Measurements from ENCODE around the gene LINC00305.

DNA sequence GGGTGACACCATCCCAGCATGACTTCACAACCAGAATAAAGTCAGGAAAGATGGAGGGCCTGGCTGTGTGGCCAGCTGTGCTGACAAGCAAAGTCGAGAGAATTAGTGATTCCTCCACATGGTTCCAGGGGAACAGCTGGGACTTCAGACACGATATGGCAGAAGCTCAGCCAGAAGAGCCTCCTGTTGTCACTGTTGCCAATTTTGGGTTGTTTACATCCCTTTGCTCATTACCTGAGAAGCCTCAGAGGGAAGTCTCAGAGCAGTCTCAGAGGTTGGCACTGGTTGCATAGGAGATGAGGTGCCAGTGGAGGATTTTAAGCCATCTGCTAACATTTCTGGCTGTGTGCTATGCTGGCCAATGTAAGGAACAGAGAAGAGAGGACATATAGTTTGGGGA lies 16.0 kb downstream of the LINC00305 start:
- TF ChIP-seq, protein P1, sequence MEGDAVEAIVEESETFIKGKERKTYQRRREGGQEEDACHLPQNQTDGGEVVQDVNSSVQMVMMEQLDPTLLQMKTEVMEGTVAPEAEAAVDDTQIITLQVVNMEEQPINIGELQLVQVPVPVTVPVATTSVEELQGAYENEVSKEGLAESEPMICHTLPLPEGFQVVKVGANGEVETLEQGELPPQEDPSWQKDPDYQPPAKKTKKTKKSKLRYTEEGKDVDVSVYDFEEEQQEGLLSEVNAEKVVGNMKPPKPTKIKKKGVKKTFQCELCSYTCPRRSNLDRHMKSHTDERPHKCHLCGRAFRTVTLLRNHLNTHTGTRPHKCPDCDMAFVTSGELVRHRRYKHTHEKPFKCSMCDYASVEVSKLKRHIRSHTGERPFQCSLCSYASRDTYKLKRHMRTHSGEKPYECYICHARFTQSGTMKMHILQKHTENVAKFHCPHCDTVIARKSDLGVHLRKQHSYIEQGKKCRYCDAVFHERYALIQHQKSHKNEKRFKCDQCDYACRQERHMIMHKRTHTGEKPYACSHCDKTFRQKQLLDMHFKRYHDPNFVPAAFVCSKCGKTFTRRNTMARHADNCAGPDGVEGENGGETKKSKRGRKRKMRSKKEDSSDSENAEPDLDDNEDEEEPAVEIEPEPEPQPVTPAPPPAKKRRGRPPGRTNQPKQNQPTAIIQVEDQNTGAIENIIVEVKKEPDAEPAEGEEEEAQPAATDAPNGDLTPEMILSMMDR (optimal IDR thresholded peaks at IDR 0.05 in 1 of 3, IDR thresholded peaks at IDR 0.05 in 1 of 3, conservative IDR thresholded peaks at IDR 0.05 in 1 of 3; ENCODE audit: extremely low read depth in 1 of 3, insufficient read depth in 2 of 3, low read length in 3 of 3) = no peak
- TF ChIP-seq EZH2 (IDR thresholded peaks at IDR 0.05; ENCODE audit: low read length) = no peak
